GM18505 (cell line): ENCODE measurements around the gene TRPM8.

ENCODE experiments used
- ATAC-seq: cut with Tn5 transposase; IDR thresholded peaks from one replicate; pipeline ENCODE4 v1.9.1; 2021; ENCODE audit not compliant: unreplicated experiment
- POLR2A ChIP-seq: IDR thresholded peaks from 4 replicates; pipeline ENCODE4 v1.6.1; 2011; ENCODE audit warnings: borderline replicate concordance; ENCODE audit not compliant: insufficient read depth, insufficient read length; ENCODE audit errors: extremely low read depth

TRPM8 gene

GRCh38 chr2:233922471-233922870 is 5.3 kb downstream of the TRPM8 start:
- no peak for TF ChIP-seq POLR2A
- ATAC-seq: no peak

GRCh38 chr2:233925402-233925801 is 8.2 kb downstream of the TRPM8 start:
- ATAC-seq: no peak
- no peak for TF ChIP-seq POLR2A

- no peak for ATAC-seq
- no peak for TF ChIP-seq POLR2A
Observed at GRCh38 chr2:233926806-233927205, 9.6 kb downstream of the TRPM8 start.

GRCh38 chr2:233928594-233929351 is 11.6 kb downstream of the TRPM8 start:
- ATAC-seq: no peak
- no peak for TF ChIP-seq POLR2A

- no peak for ATAC-seq
- TF ChIP-seq POLR2A: no peak
Observed at GRCh38 chr2:233929352-233930022, 12.3 kb downstream of the TRPM8 start.

GRCh38 chr2:233934524-233934923 is 17.4 kb downstream of the TRPM8 start:
- TF ChIP-seq POLR2A: no peak
- ATAC-seq: no peak

GRCh38 chr2:233935426-233935825 is 18.3 kb downstream of the TRPM8 start:
- ATAC-seq: no peak
- TF ChIP-seq POLR2A: no peak

GRCh38 chr2:233936089-233936488 is 18.9 kb downstream of the TRPM8 start:
- no peak for ATAC-seq
- no peak for TF ChIP-seq POLR2A

GRCh38 chr2:233938676-233939370 is 21.6 kb downstream of the TRPM8 start:
- no peak for ATAC-seq
- TF ChIP-seq POLR2A: no peak

- ATAC-seq: no peak
- no peak for TF ChIP-seq POLR2A
Observed at GRCh38 chr2:233940376-233941276, 23.5 kb downstream of the TRPM8 start.

- ATAC-seq: no peak
- TF ChIP-seq POLR2A: no peak
Observed at GRCh38 chr2:233942731-233943130, 25.6 kb downstream of the TRPM8 start.

GRCh38 chr2:233944269-233944668 is 27.1 kb downstream of the TRPM8 start:
- TF ChIP-seq POLR2A: no peak
- no peak for ATAC-seq

- no peak for TF ChIP-seq POLR2A
- no peak for ATAC-seq
Observed at GRCh38 chr2:233944722-233945121, 27.5 kb downstream of the TRPM8 start.
